Right lobe of liver (tissue), 6 donors: ENCODE results near the gene KCNQ1OT1. TPM values are rescaled to one million over a fixed set of nuclear protein-coding genes. Genes with fewer than 3 reads are reported as not detected.

ENCODE experiments used
- ATAC-seq, 4 donors: fragments of 200-7000 bp; cut with Tn5 transposase; one replicate each; pipeline ENCODE4 v1.9.1; 2020; ENCODE audit warnings: mild to moderate bottlenecking in 4 of 4, moderate library complexity in 4 of 4
- DNase-seq, 3 donors: peaks; one replicate each; pipeline ENCODE4 v3.0.0-alpha.2; 2020
- H3K27ac ChIP-seq, 3 donors: fragments of 200-600 bp; one replicate each; pipeline ENCODE4 v1.8.0; 2022
- H3K27me3 ChIP-seq, 2 donors: fragments of 200-600 bp; one replicate each; pipeline ENCODE4 v1.8.0; 2022
- H3K36me3 ChIP-seq, 4 donors: fragments of 200-600 bp; sonication (generic) in 1 of 4; one replicate each; pipeline versions ENCODE4 v1.5.1 to v1.8.0; 2017 to 2022; ENCODE audit warnings: control low read depth in 1 of 4
- H3K4me1 ChIP-seq, 4 donors: fragments of 200-600 bp; sonication (generic) in 1 of 4; one replicate each; pipeline versions ENCODE4 v1.5.1 to v1.8.0; 2017 to 2022; ENCODE audit warnings: control low read depth in 1 of 4
- H3K4me3 ChIP-seq, 3 donors: fragments of 200-600 bp; one replicate each; pipeline ENCODE4 v1.8.0; 2022
- H3K9me3 ChIP-seq, 4 donors: fragments of 200-600 bp; sonication (generic) in 1 of 4; one replicate each; pipeline versions ENCODE4 v1.5.1 to v1.8.0; 2017 to 2022; ENCODE audit warnings: control low read depth in 1 of 4
- POLR2A ChIP-seq: fragments of 450-650 bp; IDR thresholded peaks from one replicate; pipeline ENCODE4 v1.6.1; 2017; ENCODE audit warnings: antibody characterized with exemption, mild to moderate bottlenecking
- WGBS: methylation state at CpG from one replicate; pipeline ENCODE4 v1.1.6; 2018; ENCODE audit warnings: low coverage, low lambda C conversion rate; ENCODE audit not compliant: insufficient coverage; ENCODE audit errors: missing lambda C conversion rate; 5-methylcytosine and 5-hydroxymethylcytosine counted together
- intact Hi-C, 2 donors: fragments of 100-400 bp; cut with DNase I; formaldehyde crosslinking; loops; one replicate each; pipeline versions ENCODE4 v1.11.2 to v1.14.1; 2022
- total RNA-seq, 6 experiments: library from RNA; depleted of rRNA in 2 of 6; stranded (reverse); fragments of >200 nt in 2 of 6; fragmentation: NEBNext Ultra II Directional in 3 of 6; extraction: Animal tissue kit (Norgen Biotek cat#: 25700) in 3 of 6; gene quantifications; one replicate each; pipeline versions ENCODE4 v1.1.0 to v1.2.4, GENCODE V29; 2016 to 2023
- TF ChIP-seq, protein P1 (sequence below), 4 donors: fragments of 200-600 bp in 3 of 4; fragments of 450-650 bp in 1 of 4; IDR thresholded peaks; one replicate each; pipeline versions ENCODE4 v1.5.1 to v1.8.0; 2016 to 2022; ENCODE audit warnings: antibody characterized with exemption in 4 of 4, mild to moderate bottlenecking in 2 of 4
- donor health status: DM: no; HTN: yes; CAD: no.
- donor health status: DM: no; HTN: no; CAD: no.
- donor health status: DM: no; HTN: no; CAD: no.
- donor health status: DM: no; HTN: yes; CAD: no.
- donor health status: DM: no; HTN: yes; CAD: no.

The KCNQ1OT1 gene
- total RNA-seq, 6 experiments from 2014 or later = 0.37 to 1.7 (median 0.60) TPM

- H3K27me3 ChIP-seq = no peaks in the 10 kb centered on the region
- ATAC-seq (no peak), DNase-seq (peak in 2 of 3 donors; percentile 35 to 39)
- peak overlapping the region; percentile 60 to 71 (median 71) for H3K4me3 ChIP-seq
- 36% methylated on average over 14 of the region's 20 CpGs for WGBS
- peak overlapping the region in 1 of 3 donors; percentile 15 for H3K27ac ChIP-seq
- no peaks in the 10 kb centered on the region for H3K9me3 ChIP-seq
- intact Hi-C loops = no loop called here
- peaks cover 0 to 7% (median 0%) of the 10 kb centered on the region in 4 donors for H3K4me1 ChIP-seq
- TF ChIP-seq, protein P1, sequence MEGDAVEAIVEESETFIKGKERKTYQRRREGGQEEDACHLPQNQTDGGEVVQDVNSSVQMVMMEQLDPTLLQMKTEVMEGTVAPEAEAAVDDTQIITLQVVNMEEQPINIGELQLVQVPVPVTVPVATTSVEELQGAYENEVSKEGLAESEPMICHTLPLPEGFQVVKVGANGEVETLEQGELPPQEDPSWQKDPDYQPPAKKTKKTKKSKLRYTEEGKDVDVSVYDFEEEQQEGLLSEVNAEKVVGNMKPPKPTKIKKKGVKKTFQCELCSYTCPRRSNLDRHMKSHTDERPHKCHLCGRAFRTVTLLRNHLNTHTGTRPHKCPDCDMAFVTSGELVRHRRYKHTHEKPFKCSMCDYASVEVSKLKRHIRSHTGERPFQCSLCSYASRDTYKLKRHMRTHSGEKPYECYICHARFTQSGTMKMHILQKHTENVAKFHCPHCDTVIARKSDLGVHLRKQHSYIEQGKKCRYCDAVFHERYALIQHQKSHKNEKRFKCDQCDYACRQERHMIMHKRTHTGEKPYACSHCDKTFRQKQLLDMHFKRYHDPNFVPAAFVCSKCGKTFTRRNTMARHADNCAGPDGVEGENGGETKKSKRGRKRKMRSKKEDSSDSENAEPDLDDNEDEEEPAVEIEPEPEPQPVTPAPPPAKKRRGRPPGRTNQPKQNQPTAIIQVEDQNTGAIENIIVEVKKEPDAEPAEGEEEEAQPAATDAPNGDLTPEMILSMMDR (IDR thresholded peaks at IDR 0.05) = no peak
- no peak for TF ChIP-seq POLR2A
- no peaks in the 10 kb centered on the region for H3K36me3 ChIP-seq
Measured at GRCh38 chr11:2698386-2699184, 1.2 kb downstream of the KCNQ1OT1 start.

DNA sequence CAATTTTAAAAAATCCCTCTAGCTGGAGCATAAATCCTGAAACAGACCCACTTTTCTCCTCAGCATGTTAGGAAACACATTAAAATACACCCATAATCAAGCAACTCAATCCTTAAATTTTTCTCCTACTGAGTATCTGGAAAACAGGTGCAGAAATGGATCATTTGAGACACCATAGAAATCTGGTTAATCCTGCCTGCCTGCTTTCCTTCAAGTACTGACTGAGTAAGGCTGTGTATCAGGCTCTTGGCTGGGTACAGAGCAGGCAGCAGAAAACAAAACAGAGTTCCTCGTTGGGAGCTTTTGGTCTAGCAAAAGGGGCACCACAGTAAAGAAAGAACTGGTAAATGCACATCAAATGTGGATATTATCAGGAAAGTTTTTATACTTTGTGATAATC is 1.9 kb downstream of the KCNQ1OT1 start:
- H3K27ac ChIP-seq = no peak overlapping the region
- peak overlapping the region in 2 of 3 donors; percentile 71 for H3K4me3 ChIP-seq

DNA sequence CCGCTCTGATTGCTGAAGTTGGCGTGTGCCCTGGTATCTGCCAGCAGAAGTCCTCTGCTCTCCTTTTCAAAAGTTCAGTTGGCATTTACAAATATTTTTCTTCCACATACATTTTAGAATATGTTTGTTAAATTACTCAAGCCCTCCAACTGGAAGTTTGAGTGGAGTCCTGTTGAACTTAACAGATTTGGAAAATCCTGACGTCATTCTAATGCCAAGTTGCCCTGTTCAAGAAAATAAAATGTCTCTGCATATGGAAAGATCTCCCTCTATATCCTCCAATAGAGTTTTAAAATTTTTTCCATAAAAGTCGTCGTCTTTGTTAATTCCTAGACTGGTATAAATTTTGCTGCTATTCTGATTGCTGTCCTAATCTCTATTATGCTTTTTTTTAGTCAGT is 3.3 kb downstream of the KCNQ1OT1 start:
- H3K36me3 ChIP-seq = no peaks in the 10 kb centered on the region
- DNase-seq = peak in 1 of 3 donors; percentile 18
- no peak overlapping the region for H3K27ac ChIP-seq
- no peak for ATAC-seq
- WGBS = 64% methylated on average over 5 of the region's 5 CpGs
- H3K9me3 ChIP-seq = no peaks in the 10 kb centered on the region
- intact Hi-C loops = no loop called here
- TF ChIP-seq, protein P1 (IDR thresholded peaks at IDR 0.05) = no peak
- no peak for TF ChIP-seq POLR2A
- H3K4me3 ChIP-seq = no peak overlapping the region
- peaks cover 0 to 7% (median 0%) of the 10 kb centered on the region in 4 donors for H3K4me1 ChIP-seq
- H3K27me3 ChIP-seq = no peaks in the 10 kb centered on the region

More for the DNA sequence above, 1.9 kb downstream of the KCNQ1OT1 start:
- ATAC-seq (no peak), DNase-seq (peak in 1 of 3 donors; percentile 13)
- H3K27me3 ChIP-seq = no peaks in the 10 kb centered on the region
- intact Hi-C loops = no loop called here
- no peaks in the 10 kb centered on the region for H3K9me3 ChIP-seq
- TF ChIP-seq POLR2A = no peak
- TF ChIP-seq, protein P1 (IDR thresholded peaks at IDR 0.05) = no peak
- H3K4me1 ChIP-seq = peaks cover 0 to 7% (median 0%) of the 10 kb centered on the region in 4 donors
- WGBS = 19% methylated on average over 1 of the region's 1 CpG
- no peaks in the 10 kb centered on the region for H3K36me3 ChIP-seq

GRCh38 chr11:2694995-2695939 is 4.5 kb downstream of the KCNQ1OT1 start:
- no peaks in the 10 kb centered on the region for H3K36me3 ChIP-seq
- H3K9me3 ChIP-seq = no peaks in the 10 kb centered on the region
- H3K4me3 ChIP-seq = no peak overlapping the region
- TF ChIP-seq, protein P1 (IDR thresholded peaks at IDR 0.05) = no peak
- no peak for TF ChIP-seq POLR2A
- WGBS = 82% methylated on average over 7 of the region's 9 CpGs
- H3K4me1 ChIP-seq = peaks cover 0 to 7% (median 0%) of the 10 kb centered on the region in 4 donors
- H3K27ac ChIP-seq = no peak overlapping the region
- no peak for ATAC-seq
- intact Hi-C loops = no loop called here
- peak in 2 of 3 donors; percentile 23 to 27 for DNase-seq
- H3K27me3 ChIP-seq = no peaks in the 10 kb centered on the region
